Adipocyte (in vitro differentiated cells): ENCODE measurements around the gene NUP58.

Experiments
- DNase-seq: peaks from one replicate; pipeline ENCODE4 v3.0.0-alpha.2; 2015; ENCODE audit warnings: low read depth
- H3K27me3 ChIP-seq: replicated peaks from 2 replicates; pipeline ENCODE4 v1.7.0; 2013; ENCODE audit warnings: mild to moderate bottlenecking, low read length, moderate library complexity; ENCODE audit not compliant: control insufficient read depth, insufficient read depth
- H3K36me3 ChIP-seq: 2 replicates; pipeline ENCODE4 v1.7.0; 2013; ENCODE audit warnings: low read length, mild to moderate bottlenecking, moderate library complexity; ENCODE audit not compliant: control insufficient read depth, insufficient read depth, severe bottlenecking
- H3K4me1 ChIP-seq: 2 replicates; pipeline ENCODE4 v1.7.0; 2013; ENCODE audit warnings: mild to moderate bottlenecking, low read length, moderate library complexity; ENCODE audit not compliant: control insufficient read depth, insufficient read depth
- H3K4me3 ChIP-seq: 2 replicates; pipeline ENCODE4 v1.7.0; 2013; ENCODE audit warnings: mild to moderate bottlenecking, low read length, moderate library complexity
- H3K9ac ChIP-seq: 2 replicates; pipeline ENCODE4 v1.7.0; 2013; ENCODE audit warnings: mild to moderate bottlenecking, low read length, moderate library complexity
- H3K9me3 ChIP-seq: 2 replicates; pipeline ENCODE4 v1.7.0; 2013; ENCODE audit warnings: mild to moderate bottlenecking, low read length, moderate library complexity; ENCODE audit not compliant: control insufficient read depth

The NUP58 gene

GRCh38 chr13:25301347-25302113, at the start of gene NUP58:
NUP58 (plus strand) TSS chr13:25301625; CDS start chr13:25301774, 149 bp downstream.
- Histone ChIP-seq H3K4me3 (peak within 1 kb of the TSS; percentile 98), H3K9me3 (no peaks in the 10 kb centered on the region), H3K27me3 (peaks cover 5% of the 10 kb centered on the region)

GRCh38 chr13:25252225-25252624, 49.2 kb upstream of the NUP58 start:
- Histone ChIP-seq H3K9me3 (no peaks in the 10 kb centered on the region), H3K27me3 (no peaks in the 10 kb centered on the region), H3K9ac (no peak overlapping the region), H3K4me3 (no peak overlapping the region), H3K4me1 (peaks cover 9% of the 10 kb centered on the region), H3K36me3 (peaks cover 56% of the 10 kb centered on the region)
- DNase-seq: no peak

More at GRCh38 chr13:25301347-25302113, at the start of gene NUP58:
- peak within 1 kb of the TSS; percentile 96 for H3K9ac ChIP-seq
- DNase-seq: peak; percentile 98
- peaks cover 13% of the 10 kb centered on the region for H3K4me1 ChIP-seq
- H3K36me3 ChIP-seq: peaks cover 6% of the 10 kb centered on the region

- Histone ChIP-seq H3K36me3 (peaks cover 59% of the 10 kb centered on the region), H3K4me3 (no peak overlapping the region), H3K9ac (no peak overlapping the region), H3K4me1 (peaks cover 9% of the 10 kb centered on the region), H3K27me3 (no peaks in the 10 kb centered on the region), H3K9me3 (no peaks in the 10 kb centered on the region)
- no peak for DNase-seq
Measured at GRCh38 chr13:25252752-25253151, 48.7 kb upstream of the NUP58 start.

GRCh38 chr13:25253702-25254101, 47.7 kb upstream of the NUP58 start:
- Histone ChIP-seq H3K27me3 (no peaks in the 10 kb centered on the region), H3K4me1 (peaks cover 9% of the 10 kb centered on the region), H3K9me3 (no peaks in the 10 kb centered on the region), H3K36me3 (peaks cover 58% of the 10 kb centered on the region), H3K9ac (no peak overlapping the region), H3K4me3 (no peak overlapping the region)
- DNase-seq: peak; percentile 18

GRCh38 chr13:25262261-25262660, 39.2 kb upstream of the NUP58 start:
- H3K36me3 ChIP-seq: peaks cover 78% of the 10 kb centered on the region

GRCh38 chr13:25266706-25267105, 34.7 kb upstream of the NUP58 start:
- Histone ChIP-seq H3K4me1 (no peaks in the 10 kb centered on the region), H3K4me3 (no peak overlapping the region), H3K9ac (no peak overlapping the region), H3K27me3 (no peaks in the 10 kb centered on the region), H3K36me3 (peaks cover 60% of the 10 kb centered on the region), H3K9me3 (no peaks in the 10 kb centered on the region)
- no peak for DNase-seq

More at GRCh38 chr13:25262261-25262660, 39.2 kb upstream of the NUP58 start:
- no peaks in the 10 kb centered on the region for H3K27me3 ChIP-seq
- no peaks in the 10 kb centered on the region for H3K4me1 ChIP-seq
- H3K9ac ChIP-seq: no peak overlapping the region
- H3K4me3 ChIP-seq: no peak overlapping the region
- no peak for DNase-seq
- no peaks in the 10 kb centered on the region for H3K9me3 ChIP-seq

GRCh38 chr13:25267715-25268114, 33.7 kb upstream of the NUP58 start:
- Histone ChIP-seq H3K4me3 (no peak overlapping the region), H3K9me3 (no peaks in the 10 kb centered on the region), H3K9ac (no peak overlapping the region), H3K27me3 (no peaks in the 10 kb centered on the region), H3K36me3 (peaks cover 59% of the 10 kb centered on the region), H3K4me1 (no peaks in the 10 kb centered on the region)
- DNase-seq: peak; percentile 15

GRCh38 chr13:25268561-25268960, 32.9 kb upstream of the NUP58 start:
- no peak overlapping the region for H3K9ac ChIP-seq
- no peaks in the 10 kb centered on the region for H3K27me3 ChIP-seq
- no peak overlapping the region for H3K4me3 ChIP-seq
- peaks cover 60% of the 10 kb centered on the region for H3K36me3 ChIP-seq
- H3K4me1 ChIP-seq: no peaks in the 10 kb centered on the region
- no peaks in the 10 kb centered on the region for H3K9me3 ChIP-seq
- DNase-seq: no peak

GRCh38 chr13:25276748-25277147, 24.7 kb upstream of the NUP58 start:
- H3K4me1 ChIP-seq: no peaks in the 10 kb centered on the region
- no peak overlapping the region for H3K4me3 ChIP-seq
- no peak for DNase-seq
- H3K27me3 ChIP-seq: no peaks in the 10 kb centered on the region
- no peak overlapping the region for H3K9ac ChIP-seq
- H3K9me3 ChIP-seq: no peaks in the 10 kb centered on the region
- peaks cover 14% of the 10 kb centered on the region for H3K36me3 ChIP-seq

GRCh38 chr13:25280396-25280795, 21.0 kb upstream of the NUP58 start:
- Histone ChIP-seq H3K27me3 (no peaks in the 10 kb centered on the region), H3K36me3 (no peaks in the 10 kb centered on the region), H3K9me3 (no peaks in the 10 kb centered on the region), H3K4me1 (no peaks in the 10 kb centered on the region), H3K4me3 (no peak overlapping the region), H3K9ac (no peak overlapping the region)
- DNase-seq: no peak

GRCh38 chr13:25281193-25281934, 20.1 kb upstream of the NUP58 start:
- Histone ChIP-seq H3K4me3 (no peak overlapping the region), H3K9me3 (no peaks in the 10 kb centered on the region), H3K4me1 (peaks cover 8% of the 10 kb centered on the region)

More at GRCh38 chr13:25281193-25281934, 20.1 kb upstream of the NUP58 start:
- no peak for DNase-seq
- no peaks in the 10 kb centered on the region for H3K36me3 ChIP-seq
- H3K27me3 ChIP-seq: no peaks in the 10 kb centered on the region
- H3K9ac ChIP-seq: no peak overlapping the region
